ENCODE results near the gene RAD51.

RAD51 gene

GRCh38 chr15:40722934-40723333, 28.0 kb downstream of the RAD51 start:
- no peak for DNase-seq

GRCh38 chr15:40723919-40724318, 28.9 kb downstream of the RAD51 start:
- no peak for DNase-seq

GRCh38 chr15:40731034-40731433, 36.1 kb downstream of the RAD51 start:
- DNase-seq = no peak

- DNase-seq = no peak
Observed at GRCh38 chr15:40736575-40736974, 41.6 kb downstream of the RAD51 start.

- no peak for DNase-seq
Observed at GRCh38 chr15:40737048-40737447, 42.1 kb downstream of the RAD51 start.

GRCh38 chr15:40739047-40739446, 44.1 kb downstream of the RAD51 start:
- DNase-seq = no peak

- no peak for DNase-seq
Observed at GRCh38 chr15:40739854-40740253, 44.9 kb downstream of the RAD51 start.

- DNase-seq = no peak
Observed at GRCh38 chr15:40743485-40743901, 48.5 kb downstream of the RAD51 start.

GRCh38 chr15:40743921-40744814, 49.2 kb downstream of the RAD51 start:
- no peak for DNase-seq

GRCh38 chr15:40744815-40745152, 49.8 kb downstream of the RAD51 start:
- DNase-seq = no peak

- DNase-seq = no peak
Observed at GRCh38 chr15:40746916-40747418, 52.0 kb downstream of the RAD51 start.

GRCh38 chr15:40747685-40748631, 53.0 kb downstream of the RAD51 start:
- no peak for DNase-seq

- no peak for DNase-seq
Observed at GRCh38 chr15:40749151-40749630, 54.2 kb downstream of the RAD51 start.

- DNase-seq = no peak
Observed at GRCh38 chr15:40750885-40751284, 55.9 kb downstream of the RAD51 start.

- DNase-seq = no peak
Observed at GRCh38 chr15:40751745-40752144, 56.8 kb downstream of the RAD51 start.

- no peak for DNase-seq
Observed at GRCh38 chr15:40754574-40754882, 59.6 kb downstream of the RAD51 start.

- DNase-seq = peak; percentile 95
Observed at GRCh38 chr15:40754883-40755811, 60.2 kb downstream of the RAD51 start, which contains the start of gene RMDN3. RMDN3 (minus strand) TSS chr15:40755254; CDS start chr15:40754783, 471 bp downstream.

GRCh38 chr15:40755812-40756208, 60.8 kb downstream of the RAD51 start:
- no peak for DNase-seq

GRCh38 chr15:40756938-40757337, 62.0 kb downstream of the RAD51 start:
- DNase-seq = no peak

- DNase-seq = no peak
Observed at GRCh38 chr15:40759961-40760360, 65.0 kb downstream of the RAD51 start.

- DNase-seq = no peak
Observed at GRCh38 chr15:40762919-40763800, 68.2 kb downstream of the RAD51 start.

All from midbrain (tissue), 1 donor.